A549 (cell line): ENCODE data around the gene DUSP19. TPM values are rescaled to one million over a fixed set of nuclear protein-coding genes. Genes with fewer than 3 reads are reported as not detected.

Experiments
- ATAC-seq, 2 experiments: fragments of 200-7000 bp in 1 of 2; fragments of >200 bp in 1 of 2; cut with Nextera tagmentation in 1 of 2; cut with Tn5 transposase in 1 of 2; 3 replicates each; pipeline versions ENCODE4 v1.8.0 to v1.9.1; 2018 to 2020; ENCODE audit warnings: mild to moderate bottlenecking in 1 of 2, moderate library complexity in 1 of 2
- CTCF ChIA-PET: fragments of 300-600 bp; sonication (Branson Sonifier 250); formaldehyde crosslinking; extraction: SDS; loops from one replicate; lab custom pipeline; 2021; ENCODE audit warnings: antibody characterized with exemption, inconsistent platforms; lab: Yijun Ruan, JAX
- POLR2A ChIA-PET: fragments of 350-600 bp; formaldehyde crosslinking; extraction: SDS; loops from one replicate; lab custom pipeline; 2021; ENCODE audit warnings: antibody characterized with exemption, inconsistent platforms; lab: Yijun Ruan, JAX
- DNase-seq, 2 experiments: peaks; one replicate each; pipeline versions ENCODE4 v3.0.0 to v3.0.0-alpha.2; 2011 to 2016; ENCODE audit warnings: low read depth in 1 of 2, low spot score in 1 of 2
- FAIRE-seq: peaks from 2 replicates; lab custom pipeline; 2011; peaks lifted over from hg19 to GRCh38; lab: Jason Lieb, UNC
- H3K27ac ChIP-seq, 2 experiments: fragments of >200 bp; sonication (Bioruptor Twin); formaldehyde crosslinking; 3 replicates each; pipeline ENCODE4 v1.5.1; 2016 to 2017
- H3K4me1 ChIP-seq: fragments of >200 bp; sonication (Bioruptor Twin); formaldehyde crosslinking; 3 replicates; pipeline ENCODE4 v1.6.1; 2016
- H3K4me2 ChIP-seq: fragments of >200 bp; sonication (Bioruptor Twin); formaldehyde crosslinking; 3 replicates; pipeline ENCODE4 v1.6.1; 2016
- H3K4me3 ChIP-seq: fragments of >200 bp; sonication (Bioruptor Twin); formaldehyde crosslinking; 3 replicates; pipeline ENCODE4 v1.5.1; 2016
- H3K9me3 ChIP-seq: fragments of >200 bp; sonication (Bioruptor Twin); formaldehyde crosslinking; 3 replicates; pipeline ENCODE4 v1.6.1; 2016
- CBX2 ChIP-seq: fragments of 200-600 bp; sonication (generic); IDR thresholded peaks from 2 replicates; pipeline ENCODE4 v1.6.1; 2016; ENCODE audit warnings: low read depth, mild to moderate bottlenecking, borderline replicate concordance
- CBX8 ChIP-seq: fragments of 200-600 bp; sonication (generic); IDR thresholded peaks from 2 replicates; pipeline ENCODE4 v1.6.1; 2016
- CEBPB ChIP-seq, 2 experiments: fragments of >200 bp in 1 of 2; sonication (Bioruptor Twin) in 1 of 2; formaldehyde crosslinking in 1 of 2; IDR thresholded peaks; 2 replicates each; pipeline ENCODE4 v1.6.1; 2012 to 2016
- CHD2 ChIP-seq: fragments of 150-350 bp; IDR thresholded peaks from 2 replicates; pipeline ENCODE4 v1.6.1; 2014; ENCODE audit warnings: low read length; ENCODE audit not compliant: partially characterized antibody
- EHF ChIP-seq: fragments of 250-450 bp; sonication (Bioruptor Pico); IDR thresholded peaks from 2 replicates; pipeline ENCODE4 v1.5.0; 2020; ENCODE audit warnings: mild to moderate bottlenecking
- EHMT2 ChIP-seq: fragments of 200-600 bp; sonication (generic); IDR thresholded peaks from 2 replicates; pipeline ENCODE4 v1.6.1; 2016; ENCODE audit warnings: antibody characterized with exemption, low read depth, mild to moderate bottlenecking, moderate library complexity
- GATA3 ChIP-seq: IDR thresholded peaks from 2 replicates; pipeline ENCODE4 v1.6.1; 2012; ENCODE audit warnings: borderline replicate concordance
- HDAC2 ChIP-seq: fragments of 200-600 bp; sonication (generic); IDR thresholded peaks from 2 replicates; pipeline ENCODE4 v1.6.1; 2016
- HOXA7 ChIP-seq: fragments of 250-450 bp; sonication (Bioruptor Pico); IDR thresholded peaks from 2 replicates; pipeline ENCODE4 v1.5.0; 2020; ENCODE audit warnings: mild to moderate bottlenecking, moderate library complexity
- HOXB5 ChIP-seq: fragments of 250-450 bp; sonication (Bioruptor Pico); IDR thresholded peaks from 2 replicates; pipeline ENCODE4 v1.5.0; 2020; ENCODE audit warnings: mild to moderate bottlenecking, moderate library complexity
- MAFK ChIP-seq: fragments of 450-650 bp; IDR thresholded peaks from 2 replicates; pipeline ENCODE4 v1.6.1; 2014; ENCODE audit not compliant: partially characterized antibody
- MAZ ChIP-seq: fragments of 150-350 bp; IDR thresholded peaks from 2 replicates; pipeline ENCODE4 v1.6.1; 2014; ENCODE audit warnings: antibody characterized with exemption, low read depth, low read length, borderline replicate concordance
- MYC ChIP-seq: IDR thresholded peaks from 2 replicates; pipeline ENCODE4 v1.6.1; 2012; ENCODE audit warnings: mild to moderate bottlenecking, inconsistent platforms, low read length, improper control_type of control experiment, borderline replicate concordance
- NPAS2 ChIP-seq: fragments of 250-450 bp; sonication (Bioruptor Pico); IDR thresholded peaks from 2 replicates; pipeline ENCODE4 v1.8.0; 2022; ENCODE audit warnings: mild to moderate bottlenecking, moderate library complexity, borderline replicate concordance
- RAD21 ChIP-seq, 2 experiments: fragments of >200 bp in 1 of 2; sonication (Bioruptor Twin) in 1 of 2; formaldehyde crosslinking in 1 of 2; IDR thresholded peaks in 1 of 2; conservative IDR thresholded peaks in 1 of 2; 2 replicates in 1 of 2; 3 replicates in 1 of 2; pipeline ENCODE4 v1.6.1; 2012 to 2018; ENCODE audit warnings: inconsistent platforms in 1 of 2
- RARB ChIP-seq: fragments of 250-450 bp; sonication (Bioruptor Pico); IDR thresholded peaks from 2 replicates; pipeline ENCODE4 v1.8.0; 2021; ENCODE audit warnings: mild to moderate bottlenecking, moderate library complexity
- RCOR1 ChIP-seq: fragments of 150-350 bp; IDR thresholded peaks from 2 replicates; pipeline ENCODE4 v1.6.1; 2014; ENCODE audit warnings: antibody characterized with exemption, low read length, low read depth
- TFCP2L1 ChIP-seq: fragments of 250-450 bp; sonication (Bioruptor Pico); IDR thresholded peaks from 2 replicates; pipeline ENCODE4 v1.5.0; 2021; ENCODE audit warnings: mild to moderate bottlenecking
- TP53 ChIP-seq: fragments of 250-450 bp; sonication (Bioruptor Pico); IDR thresholded peaks from 2 replicates; pipeline ENCODE4 v1.5.0; 2021; ENCODE audit warnings: mild to moderate bottlenecking, moderate library complexity
- ZC3H11A ChIP-seq: fragments of 450-650 bp; IDR thresholded peaks from 2 replicates; pipeline ENCODE4 v1.6.1; 2014; ENCODE audit warnings: antibody characterized with exemption, mild to moderate bottlenecking
- WGBS: methylation state at CpG from one replicate; pipeline ENCODE4 v1.1.6; 2017; ENCODE audit errors: missing lambda C conversion rate; 5-methylcytosine and 5-hydroxymethylcytosine counted together
- polyA plus RNA-seq, 4 experiments: library from polyadenylated mRNA; depleted of rRNA in 3 of 4; stranded (reverse); fragments of >200 nt; fragmentation: RNase III in 1 of 4; extraction: RNeasy Plus Mini Kit Qiagen cat#74134 plus additional on column Dnase treatment in 1 of 4; gene quantifications; 2 replicates in 3 of 4; 3 replicates in 1 of 4; pipeline ENCODE4 v1.2.3, GENCODE V29; 2011 to 2017
- TF ChIP-seq, protein P1 (sequence below): fragments of 250-450 bp; sonication (Bioruptor Pico); IDR thresholded peaks from 2 replicates; pipeline ENCODE4 v1.5.0; 2020; ENCODE audit warnings: low read depth, mild to moderate bottlenecking, moderate library complexity
- TF ChIP-seq, protein P2 (sequence below): fragments of >200 bp; sonication (Bioruptor Twin); formaldehyde crosslinking; IDR thresholded peaks from 3 replicates; pipeline ENCODE4 v1.6.1; 2016
- TF ChIP-seq, protein P3 (sequence below): fragments of 200-600 bp; sonication (generic); IDR thresholded peaks from 2 replicates; pipeline ENCODE4 v1.6.1; 2016; ENCODE audit warnings: antibody characterized with exemption, mild to moderate bottlenecking, moderate library complexity

The DUSP19 gene
- polyA plus RNA-seq, 2 of the 4 experiments (the other 2 are of a cell fraction): 1.2 to 4.4 TPM

DNA sequence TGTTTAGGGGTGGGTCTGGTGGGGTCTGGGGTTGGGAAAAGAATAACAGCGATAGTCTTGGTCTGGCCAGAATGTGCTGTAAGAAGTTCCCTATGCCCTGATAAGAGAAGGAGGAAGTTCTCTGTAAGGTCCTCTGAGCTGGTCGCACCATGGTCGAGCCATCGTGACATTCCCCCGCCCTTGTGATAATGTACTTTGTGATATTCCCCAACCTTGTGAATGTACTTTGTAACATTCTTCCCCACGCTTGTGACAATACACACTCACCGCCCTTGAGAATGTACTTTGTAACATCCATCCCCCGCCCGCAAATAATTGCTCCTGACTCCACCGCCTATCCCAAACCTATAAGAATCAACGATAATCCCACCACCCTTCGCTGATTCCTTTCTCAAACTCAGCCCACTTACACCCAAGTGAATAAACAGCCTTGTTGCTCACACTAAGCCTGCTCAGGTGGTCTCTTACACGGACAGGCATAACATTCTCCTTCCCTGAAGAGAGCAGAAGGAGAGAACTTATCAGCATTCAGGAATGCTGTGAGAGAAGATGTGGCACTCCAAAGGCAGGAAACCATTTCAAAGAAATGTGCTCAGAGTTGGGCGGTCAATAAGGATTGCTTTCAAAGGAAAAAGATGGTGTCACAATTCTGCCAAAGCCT is 17.8 kb upstream of the DUSP19 start:
- ChIA-PET POLR2A (no interaction called here), CTCF (interaction anchor here (1.0 to 1.2 kb wide), 2 partner anchors 10 to 12 kb away, joined by 3 to 4 read pairs; no protein-coding TSS in a partner anchor)
- no peak overlapping the region for H3K4me2 ChIP-seq
- no peak overlapping the region for H3K4me3 ChIP-seq
- no peaks in the 10 kb centered on the region for H3K9me3 ChIP-seq
- WGBS: 96% methylated on average over 14 of the region's 14 CpGs
- DNase-seq (no peak), FAIRE-seq (no peak), ATAC-seq (no peak)
- no peak for TF ChIP-seq NPAS2 (CRISPR knock-in tag)
- TF ChIP-seq RAD21 (conservative IDR thresholded peaks at IDR 0.05 in 1 of 2, IDR thresholded peaks at IDR 0.05 in 1 of 2): no peak
- TF ChIP-seq RCOR1: no peak
- TF ChIP-seq EHF: no peak
- no peak for TF ChIP-seq ZC3H11A
- no peak for TF ChIP-seq TFCP2L1
- no peak for TF ChIP-seq EHMT2
- TF ChIP-seq CBX2: no peak
- TF ChIP-seq, protein P1, sequence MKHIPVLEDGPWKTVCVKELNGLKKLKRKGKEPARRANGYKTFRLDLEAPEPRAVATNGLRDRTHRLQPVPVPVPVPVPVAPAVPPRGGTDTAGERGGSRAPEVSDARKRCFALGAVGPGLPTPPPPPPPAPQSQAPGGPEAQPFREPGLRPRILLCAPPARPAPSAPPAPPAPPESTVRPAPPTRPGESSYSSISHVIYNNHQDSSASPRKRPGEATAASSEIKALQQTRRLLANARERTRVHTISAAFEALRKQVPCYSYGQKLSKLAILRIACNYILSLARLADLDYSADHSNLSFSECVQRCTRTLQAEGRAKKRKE (CRISPR knock-in tag): no peak
- H3K4me1 ChIP-seq: peaks cover 40% of the 10 kb centered on the region
- H3K27ac ChIP-seq: peak overlapping the region; percentile 61 to 78; a peak in 5 of 6 replicates

DNA sequence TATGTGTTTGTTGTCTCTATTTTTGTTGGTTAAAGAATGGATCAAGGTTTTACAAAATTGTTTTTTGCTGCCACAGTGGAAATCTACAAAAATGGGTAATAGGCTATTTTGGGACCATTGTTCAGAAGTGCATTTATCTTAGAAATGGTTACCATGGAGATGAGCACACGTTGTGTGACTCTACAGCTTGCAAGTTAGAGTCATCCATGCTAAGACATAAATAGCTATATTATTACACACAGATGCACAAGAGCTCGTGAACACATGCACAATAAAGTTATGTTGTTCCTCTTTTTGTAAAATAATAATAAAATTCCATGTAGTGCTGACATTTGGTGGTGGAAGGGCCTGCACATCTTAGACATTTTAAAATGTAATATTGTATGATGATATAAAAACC is 15.5 kb upstream of the DUSP19 start:
- ATAC-seq (peak; percentile 79 to 90; a peak in 5 of 6 replicates), DNase-seq (peak; percentile 31 to 43), FAIRE-seq (no peak)
- H3K4me2 ChIP-seq: peak overlapping the region; percentile 19; the same call in 1 of the 3 replicates
- no peaks in the 10 kb centered on the region for H3K9me3 ChIP-seq
- TF ChIP-seq RAD21 (conservative IDR thresholded peaks at IDR 0.05 in 1 of 2, IDR thresholded peaks at IDR 0.05 in 1 of 2) (no peak), HOXB5 (no peak), CHD2 (no peak), MAZ (no peak), GATA3 (no peak), CBX8 (no peak), HOXA7 (no peak), TP53 (no peak)
- TF ChIP-seq, protein P2, sequence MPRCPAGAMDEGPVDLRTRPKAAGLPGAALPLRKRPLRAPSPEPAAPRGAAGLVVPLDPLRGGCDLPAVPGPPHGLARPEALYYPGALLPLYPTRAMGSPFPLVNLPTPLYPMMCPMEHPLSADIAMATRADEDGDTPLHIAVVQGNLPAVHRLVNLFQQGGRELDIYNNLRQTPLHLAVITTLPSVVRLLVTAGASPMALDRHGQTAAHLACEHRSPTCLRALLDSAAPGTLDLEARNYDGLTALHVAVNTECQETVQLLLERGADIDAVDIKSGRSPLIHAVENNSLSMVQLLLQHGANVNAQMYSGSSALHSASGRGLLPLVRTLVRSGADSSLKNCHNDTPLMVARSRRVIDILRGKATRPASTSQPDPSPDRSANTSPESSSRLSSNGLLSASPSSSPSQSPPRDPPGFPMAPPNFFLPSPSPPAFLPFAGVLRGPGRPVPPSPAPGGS: no peak
- CTCF ChIA-PET: interaction anchor here (0.6 to 1.0 kb wide), 2 partner anchors 8 to 345 kb away, joined by 3 to 4 read pairs; no protein-coding TSS in a partner anchor
- 17% methylated on average over 2 of the region's 2 CpGs for WGBS
- no peak overlapping the region for H3K27ac ChIP-seq
- POLR2A ChIA-PET: no interaction called here
- peaks cover 26% of the 10 kb centered on the region for H3K4me1 ChIP-seq
- no peak overlapping the region for H3K4me3 ChIP-seq

DNA sequence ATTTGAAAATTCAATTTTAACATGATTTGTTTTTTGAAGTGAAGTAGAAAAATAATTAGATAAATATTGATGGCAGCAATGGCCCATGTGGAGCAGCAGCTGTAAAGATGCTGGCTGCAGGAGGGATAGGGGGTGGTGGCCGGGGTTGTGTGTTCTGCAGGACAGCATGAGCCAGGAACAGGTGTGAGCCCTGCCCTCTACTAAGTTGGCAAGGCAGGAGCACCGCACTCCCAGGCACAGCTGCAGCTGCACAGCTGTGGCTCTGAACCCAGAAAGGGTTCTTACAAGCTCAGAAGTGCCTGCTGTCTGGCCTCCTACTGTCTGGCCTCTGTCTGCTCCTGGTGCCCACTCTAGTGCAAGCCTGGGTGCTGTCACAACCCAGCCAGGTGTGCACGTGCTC is 10.0 kb upstream of the DUSP19 start:
- H3K4me1 ChIP-seq: no peaks in the 10 kb centered on the region
- no peak for DNase-seq
- 43% methylated on average over 3 of the region's 3 CpGs for WGBS
- CTCF ChIA-PET: interaction anchor here (0.7 kb wide), 1 partner anchor 25 kb away, joined by 3 read pairs; no protein-coding TSS in a partner anchor
- TF ChIP-seq RCOR1 (no peak), CEBPB (IDR thresholded peaks at IDR 0.05) (no peak), MAFK (no peak), RARB (CRISPR knock-in tag) (no peak), MYC (no peak), TFCP2L1 (no peak), HDAC2 (no peak), HOXA7 (no peak)
- TF ChIP-seq, protein P3, sequence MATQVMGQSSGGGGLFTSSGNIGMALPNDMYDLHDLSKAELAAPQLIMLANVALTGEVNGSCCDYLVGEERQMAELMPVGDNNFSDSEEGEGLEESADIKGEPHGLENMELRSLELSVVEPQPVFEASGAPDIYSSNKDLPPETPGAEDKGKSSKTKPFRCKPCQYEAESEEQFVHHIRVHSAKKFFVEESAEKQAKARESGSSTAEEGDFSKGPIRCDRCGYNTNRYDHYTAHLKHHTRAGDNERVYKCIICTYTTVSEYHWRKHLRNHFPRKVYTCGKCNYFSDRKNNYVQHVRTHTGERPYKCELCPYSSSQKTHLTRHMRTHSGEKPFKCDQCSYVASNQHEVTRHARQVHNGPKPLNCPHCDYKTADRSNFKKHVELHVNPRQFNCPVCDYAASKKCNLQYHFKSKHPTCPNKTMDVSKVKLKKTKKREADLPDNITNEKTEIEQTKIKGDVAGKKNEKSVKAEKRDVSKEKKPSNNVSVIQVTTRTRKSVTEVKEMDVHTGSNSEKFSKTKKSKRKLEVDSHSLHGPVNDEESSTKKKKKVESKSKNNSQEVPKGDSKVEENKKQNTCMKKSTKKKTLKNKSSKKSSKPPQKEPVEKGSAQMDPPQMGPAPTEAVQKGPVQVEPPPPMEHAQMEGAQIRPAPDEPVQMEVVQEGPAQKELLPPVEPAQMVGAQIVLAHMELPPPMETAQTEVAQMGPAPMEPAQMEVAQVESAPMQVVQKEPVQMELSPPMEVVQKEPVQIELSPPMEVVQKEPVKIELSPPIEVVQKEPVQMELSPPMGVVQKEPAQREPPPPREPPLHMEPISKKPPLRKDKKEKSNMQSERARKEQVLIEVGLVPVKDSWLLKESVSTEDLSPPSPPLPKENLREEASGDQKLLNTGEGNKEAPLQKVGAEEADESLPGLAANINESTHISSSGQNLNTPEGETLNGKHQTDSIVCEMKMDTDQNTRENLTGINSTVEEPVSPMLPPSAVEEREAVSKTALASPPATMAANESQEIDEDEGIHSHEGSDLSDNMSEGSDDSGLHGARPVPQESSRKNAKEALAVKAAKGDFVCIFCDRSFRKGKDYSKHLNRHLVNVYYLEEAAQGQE: no peak
- H3K27ac ChIP-seq: no peak overlapping the region
- peaks cover 3% of the 10 kb centered on the region; the same call in 1 of the 3 replicates for H3K9me3 ChIP-seq
- H3K4me3 ChIP-seq: no peak overlapping the region
- no peak overlapping the region for H3K4me2 ChIP-seq
- POLR2A ChIA-PET: interaction anchor here (0.7 kb wide), 1 partner anchor 10 kb away, joined by 3 read pairs; the partner anchor contains the start of gene DUSP19
- ATAC-seq: no peak
- FAIRE-seq: no peak
